ENCODE measurements around the gene PBX2.

The PBX2 gene

GRCh38 chr6:32192608-32193039 is 2.6 kb upstream of the PBX2 start, which contains the start of gene GPSM3:
Gene GPSM3, minus strand, starts transcription at chr6:32192643. Its CDS starts 130 bp downstream, at chr6:32192513.
- H3K4me1 ChIP-seq (ENCODE audit: control insufficient read depth, low read length): peaks cover 75% of the 10 kb centered on the region
- H3K79me2 ChIP-seq (ENCODE audit: control insufficient read depth, low read length): peaks cover 54% of the 10 kb centered on the region

GRCh38 chr6:32191696-32192607 is 1.9 kb upstream of the PBX2 start:
- peak overlapping the region; percentile 100 for H3K4me2 ChIP-seq (ENCODE audit: low read length)
- peak overlapping the region; percentile 90 for H3K27ac ChIP-seq (ENCODE audit: low read depth, low read length)
- TF ChIP-seq, protein P1, sequence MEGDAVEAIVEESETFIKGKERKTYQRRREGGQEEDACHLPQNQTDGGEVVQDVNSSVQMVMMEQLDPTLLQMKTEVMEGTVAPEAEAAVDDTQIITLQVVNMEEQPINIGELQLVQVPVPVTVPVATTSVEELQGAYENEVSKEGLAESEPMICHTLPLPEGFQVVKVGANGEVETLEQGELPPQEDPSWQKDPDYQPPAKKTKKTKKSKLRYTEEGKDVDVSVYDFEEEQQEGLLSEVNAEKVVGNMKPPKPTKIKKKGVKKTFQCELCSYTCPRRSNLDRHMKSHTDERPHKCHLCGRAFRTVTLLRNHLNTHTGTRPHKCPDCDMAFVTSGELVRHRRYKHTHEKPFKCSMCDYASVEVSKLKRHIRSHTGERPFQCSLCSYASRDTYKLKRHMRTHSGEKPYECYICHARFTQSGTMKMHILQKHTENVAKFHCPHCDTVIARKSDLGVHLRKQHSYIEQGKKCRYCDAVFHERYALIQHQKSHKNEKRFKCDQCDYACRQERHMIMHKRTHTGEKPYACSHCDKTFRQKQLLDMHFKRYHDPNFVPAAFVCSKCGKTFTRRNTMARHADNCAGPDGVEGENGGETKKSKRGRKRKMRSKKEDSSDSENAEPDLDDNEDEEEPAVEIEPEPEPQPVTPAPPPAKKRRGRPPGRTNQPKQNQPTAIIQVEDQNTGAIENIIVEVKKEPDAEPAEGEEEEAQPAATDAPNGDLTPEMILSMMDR (IDR thresholded peaks at IDR 0.05; ENCODE audit: low read depth, low read length, poor library complexity, severe bottlenecking): no peak
- TF ChIP-seq EZH2phosphoT487 (IDR thresholded peaks at IDR 0.05; ENCODE audit: borderline replicate concordance, low read length): no peak
- H3K4me3 ChIP-seq (ENCODE audit: low read length): peak overlapping the region; percentile 83
- peaks cover 75% of the 10 kb centered on the region for H3K4me1 ChIP-seq (ENCODE audit: control insufficient read depth, low read length)
- no peaks in the 10 kb centered on the region for H3K9me3 ChIP-seq (ENCODE audit: control insufficient read depth, insufficient read depth, low read length)
- no peaks in the 10 kb centered on the region for H4K20me1 ChIP-seq (ENCODE audit: control insufficient read depth, insufficient read depth, low read depth, low read length)
- peaks cover 57% of the 10 kb centered on the region for H3K79me2 ChIP-seq (ENCODE audit: control insufficient read depth, low read length)
- no peaks in the 10 kb centered on the region for H3K9me2 ChIP-seq (replicated peaks; ENCODE audit: control insufficient read depth, low read length)
- peaks cover 18% of the 10 kb centered on the region for H3F3A ChIP-seq (ENCODE audit: control insufficient read depth, insufficient read depth)
- peaks cover 41% of the 10 kb centered on the region for H3K36me3 ChIP-seq (ENCODE audit: control insufficient read depth, low read length)
- H3K27me3 ChIP-seq (ENCODE audit: control insufficient read depth, low read length): no peaks in the 10 kb centered on the region

More at GRCh38 chr6:32192608-32193039, 2.6 kb upstream of the PBX2 start, which contains the start of gene GPSM3:
- no peaks in the 10 kb centered on the region for H3K9me3 ChIP-seq (ENCODE audit: control insufficient read depth, insufficient read depth, low read length)
- peak within 1 kb of the TSS; percentile 90 for H3K27ac ChIP-seq (ENCODE audit: low read depth, low read length)
- no peaks in the 10 kb centered on the region for H3K27me3 ChIP-seq (ENCODE audit: control insufficient read depth, low read length)
- H3K36me3 ChIP-seq (ENCODE audit: control insufficient read depth, low read length): peaks cover 34% of the 10 kb centered on the region
- no peaks in the 10 kb centered on the region for H4K20me1 ChIP-seq (ENCODE audit: control insufficient read depth, insufficient read depth, low read depth, low read length)
- peak within 1 kb of the TSS; percentile 83 for H3K4me3 ChIP-seq (ENCODE audit: low read length)
- no peak for TF ChIP-seq EZH2phosphoT487 (IDR thresholded peaks at IDR 0.05; ENCODE audit: borderline replicate concordance, low read length)
- TF ChIP-seq, protein P1 (IDR thresholded peaks at IDR 0.05; ENCODE audit: low read depth, low read length, poor library complexity, severe bottlenecking): no peak
- no peaks in the 10 kb centered on the region for H3K9me2 ChIP-seq (replicated peaks; ENCODE audit: control insufficient read depth, low read length)
- H3K4me2 ChIP-seq (ENCODE audit: low read length): peak within 1 kb of the TSS; percentile 100
- peaks cover 24% of the 10 kb centered on the region for H3F3A ChIP-seq (ENCODE audit: control insufficient read depth, insufficient read depth)

DNA sequence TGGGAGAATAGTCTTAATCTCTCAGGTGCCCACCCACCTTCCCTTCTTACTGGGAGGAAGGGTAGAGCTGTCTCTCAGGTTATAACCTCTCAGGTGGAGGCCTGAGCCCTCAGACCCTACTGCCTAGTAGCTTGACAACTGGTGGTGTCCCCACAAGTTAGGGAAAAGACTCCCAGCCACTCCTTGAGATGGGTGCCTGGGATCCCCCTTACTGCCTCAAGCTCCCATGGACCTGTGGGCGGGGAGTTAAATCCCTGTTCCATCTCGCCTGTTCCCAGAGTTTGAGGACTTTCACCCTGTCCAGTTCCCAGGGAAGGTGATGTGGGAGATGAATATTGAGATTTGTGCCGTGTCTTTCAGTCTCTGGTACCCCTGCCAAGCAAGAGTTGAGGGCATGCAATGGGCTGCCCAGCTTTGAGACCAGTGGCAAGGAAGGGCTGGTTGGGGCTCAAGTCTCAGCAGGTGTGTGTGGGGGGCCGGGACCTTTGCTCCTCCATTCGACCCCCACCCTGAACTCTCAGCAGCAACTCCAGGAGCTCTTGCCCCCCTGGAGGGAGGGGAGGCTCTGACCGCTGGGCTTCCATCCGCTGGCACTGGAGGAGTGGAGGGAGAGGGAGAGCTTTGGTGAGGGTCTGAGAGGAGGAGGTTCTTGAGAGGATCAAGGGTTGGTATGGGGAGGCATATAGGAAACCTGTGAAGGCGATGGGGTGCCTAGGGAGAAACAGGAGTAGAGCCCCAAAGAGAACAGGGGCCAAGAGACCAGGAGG is 1.1 kb upstream of the PBX2 start:
- H3K79me2 ChIP-seq (ENCODE audit: control insufficient read depth, low read length): peaks cover 57% of the 10 kb centered on the region
- TF ChIP-seq, protein P1 (IDR thresholded peaks at IDR 0.05; ENCODE audit: low read depth, low read length, poor library complexity, severe bottlenecking): no peak
- TF ChIP-seq EZH2phosphoT487 (IDR thresholded peaks at IDR 0.05; ENCODE audit: borderline replicate concordance, low read length): no peak
- peaks cover 75% of the 10 kb centered on the region for H3K4me1 ChIP-seq (ENCODE audit: control insufficient read depth, low read length)
- H3K9me2 ChIP-seq (replicated peaks; ENCODE audit: control insufficient read depth, low read length): no peaks in the 10 kb centered on the region
- H4K20me1 ChIP-seq (ENCODE audit: control insufficient read depth, insufficient read depth, low read depth, low read length): no peaks in the 10 kb centered on the region
- peaks cover 18% of the 10 kb centered on the region for H3F3A ChIP-seq (ENCODE audit: control insufficient read depth, insufficient read depth)
- no peaks in the 10 kb centered on the region for H3K9me3 ChIP-seq (ENCODE audit: control insufficient read depth, insufficient read depth, low read length)
- peak overlapping the region; percentile 83 for H3K4me3 ChIP-seq (ENCODE audit: low read length)
- H3K27ac ChIP-seq (ENCODE audit: low read depth, low read length): peak overlapping the region; percentile 90
- H3K4me2 ChIP-seq (ENCODE audit: low read length): peak overlapping the region; percentile 100
- H3K36me3 ChIP-seq (ENCODE audit: control insufficient read depth, low read length): peaks cover 48% of the 10 kb centered on the region
- H3K27me3 ChIP-seq (ENCODE audit: control insufficient read depth, low read length): no peaks in the 10 kb centered on the region

Measured in DOHH2 (cell line).